Mucosa of descending colon (tissue), 3 donors: ENCODE results near the gene TPRA1. TPM values are rescaled to one million over a fixed set of nuclear protein-coding genes. Genes with fewer than 3 reads are reported as not detected.

Experiments
- ATAC-seq: fragments of 200-7000 bp; cut with Tn5 transposase; one replicate; pipeline ENCODE4 v1.9.1; 2020; ENCODE audit warnings: mild to moderate bottlenecking, moderate library complexity
- DNase-seq, 3 donors: peaks; one replicate each; pipeline ENCODE4 v3.0.0-alpha.2; 2020
- H3K36me3 ChIP-seq: fragments of 200-600 bp; one replicate; pipeline ENCODE4 v1.8.0; 2021; ENCODE audit warnings: low read depth, mild to moderate bottlenecking
- H3K4me1 ChIP-seq: fragments of 200-600 bp; one replicate; pipeline ENCODE4 v1.8.0; 2021; ENCODE audit warnings: low read depth, mild to moderate bottlenecking
- H3K4me3 ChIP-seq: fragments of 200-600 bp; one replicate; pipeline ENCODE4 v1.8.0; 2021; ENCODE audit warnings: mild to moderate bottlenecking
- H3K9me3 ChIP-seq: fragments of 200-600 bp; one replicate; pipeline ENCODE4 v1.8.0; 2021; ENCODE audit warnings: mild to moderate bottlenecking
- CTCF ChIP-seq: fragments of 200-600 bp; IDR thresholded peaks from one replicate; pipeline ENCODE4 v1.8.0; 2022; ENCODE audit warnings: antibody characterized with exemption, mild to moderate bottlenecking
- intact Hi-C, 2 donors: fragments of 100-400 bp; cut with DNase I in 1 of 2; cut with micrococcal nuclease in 1 of 2; formaldehyde crosslinking; loops; one replicate each; pipeline versions ENCODE4 v1.11.0 to v1.11.1; 2022; cut with DNase I, micrococcal nuclease
- total RNA-seq, 3 donors: library from RNA; stranded (reverse); fragmentation: NEBNext Ultra II Directional in 2 of 3; extraction: Animal tissue kit (Norgen Biotek cat#: 25700) in 2 of 3; gene quantifications; one replicate each; pipeline versions ENCODE4 v1.2.1 to v1.2.4, GENCODE V29; 2021 to 2023
- donor health status: DM: no; HTN: no; CAD: no; lungs with moderate emphysema.
- donor health status: DM: no; HTN: no; CAD: no.
- donor health status: DM: no; HTN: yes; CAD: no.

TPRA1 gene
- total RNA-seq, 3 donors from 2014 or later: 24.2 to 37.0 (median 29.3) TPM

DNA sequence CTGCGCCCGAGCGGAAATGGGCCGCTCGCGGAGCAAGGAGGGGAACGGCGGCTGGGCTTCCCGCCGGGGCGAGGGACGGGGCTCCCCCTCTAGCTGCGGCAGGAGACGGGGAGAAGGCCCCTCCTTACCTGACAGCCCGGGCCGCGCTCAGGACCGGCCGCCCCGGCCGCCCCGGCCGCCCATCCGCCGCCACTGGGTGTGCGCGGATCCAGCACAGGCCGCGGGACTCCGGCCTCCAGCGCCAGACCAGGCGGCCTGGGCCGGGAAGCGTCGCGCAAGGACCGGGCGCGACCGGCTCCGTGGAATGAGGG is 296 bp downstream of the TPRA1 start:
- TF ChIP-seq CTCF: no peak
- Histone ChIP-seq H3K9me3 (no peaks in the 10 kb centered on the region), H3K36me3 (no peaks in the 10 kb centered on the region), H3K4me1 (peaks cover 22% of the 10 kb centered on the region), H3K4me3 (peak overlapping the region; percentile 91)
- ATAC-seq: peak; percentile 71
- intact Hi-C loops: no loop called here
- DNase-seq: peak in 2 of 3 donors; percentile 23 to 71

DNA sequence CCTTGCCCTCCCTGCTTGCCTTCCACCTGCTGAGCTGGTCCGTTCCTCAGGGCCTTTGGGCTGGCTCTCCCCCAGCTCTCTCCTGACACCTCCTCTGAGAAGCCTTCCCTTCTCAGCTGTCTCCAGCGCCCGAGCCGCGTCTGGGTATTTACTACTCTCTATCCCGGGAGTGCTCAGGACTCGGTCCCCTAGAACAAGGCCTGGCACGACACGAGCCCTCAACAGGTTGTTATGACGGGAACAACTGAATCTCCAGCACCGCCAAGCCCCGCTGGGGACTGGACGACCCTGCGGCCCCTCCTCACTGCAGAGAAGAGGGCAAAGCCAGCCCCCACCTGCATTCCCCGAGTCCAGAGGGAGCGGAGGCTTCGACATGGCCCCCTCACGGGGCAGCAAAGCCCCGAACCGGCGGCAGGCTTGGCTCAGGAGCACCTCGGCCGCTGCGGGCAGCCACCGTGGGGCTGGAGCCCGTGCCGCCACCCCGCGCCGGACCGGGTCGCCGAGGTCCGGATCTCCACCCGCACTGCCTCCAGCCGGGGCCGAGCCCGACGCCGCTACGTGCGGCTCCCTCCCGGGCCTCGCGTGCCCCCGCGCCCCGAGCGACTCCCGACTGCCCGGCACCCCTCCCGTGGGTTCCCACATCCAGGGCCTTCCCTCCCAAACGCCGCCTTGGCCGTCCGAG is 792 bp downstream of the TPRA1 start:
- TF ChIP-seq CTCF: no peak
- no peaks in the 10 kb centered on the region for H3K36me3 ChIP-seq
- intact Hi-C loops: no loop called here
- H3K4me1 ChIP-seq: peaks cover 22% of the 10 kb centered on the region
- ATAC-seq (peak; percentile 8), DNase-seq (peak in 2 of 3 donors; percentile 30 to 71)
- no peaks in the 10 kb centered on the region for H3K9me3 ChIP-seq
- peak overlapping the region; percentile 91 for H3K4me3 ChIP-seq

DNA sequence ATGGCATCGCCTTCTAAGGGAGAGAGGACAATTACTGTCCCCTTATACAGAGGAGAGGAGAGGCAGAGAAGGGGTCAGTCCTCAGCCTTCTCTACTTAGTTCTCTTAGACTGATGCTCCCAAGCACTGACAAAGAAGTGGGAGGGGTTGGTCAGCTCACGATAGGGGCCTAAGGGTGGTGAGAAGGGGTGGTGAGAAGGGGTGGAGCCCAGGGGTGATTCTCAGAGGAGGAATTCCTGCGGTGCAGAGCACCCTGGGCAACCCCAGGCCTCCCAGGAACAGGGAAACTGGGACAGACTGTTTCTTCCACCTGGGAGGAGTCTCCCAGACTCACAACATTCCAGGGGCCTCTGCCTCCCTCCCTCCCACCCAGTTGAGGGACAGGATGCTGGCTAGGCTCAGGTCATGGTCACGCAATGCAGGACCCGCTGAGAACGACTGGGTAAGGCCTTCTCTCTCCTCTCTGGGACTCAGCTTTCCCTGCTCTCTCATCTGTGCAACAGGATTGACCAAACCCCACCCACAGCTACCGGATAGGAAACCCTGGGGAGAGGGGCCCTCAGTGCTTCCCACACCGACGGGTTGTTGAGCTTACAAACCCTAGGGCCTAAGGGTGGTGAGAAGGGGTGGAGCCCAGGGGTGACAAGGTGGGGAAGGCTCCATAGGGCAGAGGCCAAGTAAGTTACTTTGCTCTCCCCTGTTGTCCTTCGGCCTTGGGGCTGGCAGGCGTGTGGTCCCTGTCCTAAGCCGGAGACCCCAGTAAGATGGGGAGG is 1.5 kb downstream of the TPRA1 start:
- Histone ChIP-seq H3K4me1 (peaks cover 22% of the 10 kb centered on the region), H3K36me3 (no peaks in the 10 kb centered on the region), H3K9me3 (no peaks in the 10 kb centered on the region), H3K4me3 (peak overlapping the region; percentile 91)
- ATAC-seq: no peak
- TF ChIP-seq CTCF: no peak
- DNase-seq: no peak
- intact Hi-C loops: no loop called here

GRCh38 chr3:127587876-127588275 is 2.7 kb downstream of the TPRA1 start:
- H3K4me3 ChIP-seq: no peak overlapping the region
- intact Hi-C loops: no loop called here
- no peak for TF ChIP-seq CTCF

GRCh38 chr3:127585813-127586413 is 4.6 kb downstream of the TPRA1 start:
- intact Hi-C loops: no loop called here

More at GRCh38 chr3:127587876-127588275, 2.7 kb downstream of the TPRA1 start:
- no peak for DNase-seq
- ATAC-seq: no peak
- Histone ChIP-seq H3K4me1 (peaks cover 22% of the 10 kb centered on the region), H3K36me3 (no peaks in the 10 kb centered on the region), H3K9me3 (no peaks in the 10 kb centered on the region)

More at GRCh38 chr3:127585813-127586413, 4.6 kb downstream of the TPRA1 start:
- H3K4me3 ChIP-seq: no peak overlapping the region
- H3K9me3 ChIP-seq: no peaks in the 10 kb centered on the region
- no peaks in the 10 kb centered on the region for H3K36me3 ChIP-seq
- TF ChIP-seq CTCF: no peak
- ATAC-seq: no peak
- H3K4me1 ChIP-seq: peaks cover 14% of the 10 kb centered on the region
- DNase-seq: no peak
